GM20431 (cell line): ENCODE data around the gene SMG9.

Experiments used
- in situ Hi-C: fragments of 300-500 bp; cut with MseI, MboI; formaldehyde crosslinking; loops from one replicate; pipeline ENCODE4 v1.15.0; 2020; ENCODE audit warnings: low sequenced_read_pairs; ENCODE audit not compliant: unreplicated experiment

Gene SMG9

DNA sequence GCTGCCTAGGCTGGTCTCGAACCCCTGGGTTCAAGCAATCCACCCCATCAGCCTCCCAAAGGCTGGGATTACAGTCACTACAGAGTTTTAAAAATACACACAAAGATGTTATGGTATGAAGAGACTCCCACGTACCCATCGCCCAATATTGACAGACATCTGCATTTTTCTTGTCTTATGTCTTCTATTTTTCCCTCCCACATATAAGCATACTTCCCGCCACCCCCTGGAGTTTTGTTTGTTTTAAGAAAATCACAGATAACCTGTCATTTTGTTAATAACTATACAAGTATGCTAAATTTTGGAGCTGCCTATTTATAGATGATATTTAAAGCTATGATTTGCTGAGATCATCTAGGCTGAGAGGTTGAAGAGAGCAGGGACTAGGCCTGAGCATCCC lies 6.2 kb upstream of the SMG9 start:
- in situ Hi-C loops: no loop called here

DNA sequence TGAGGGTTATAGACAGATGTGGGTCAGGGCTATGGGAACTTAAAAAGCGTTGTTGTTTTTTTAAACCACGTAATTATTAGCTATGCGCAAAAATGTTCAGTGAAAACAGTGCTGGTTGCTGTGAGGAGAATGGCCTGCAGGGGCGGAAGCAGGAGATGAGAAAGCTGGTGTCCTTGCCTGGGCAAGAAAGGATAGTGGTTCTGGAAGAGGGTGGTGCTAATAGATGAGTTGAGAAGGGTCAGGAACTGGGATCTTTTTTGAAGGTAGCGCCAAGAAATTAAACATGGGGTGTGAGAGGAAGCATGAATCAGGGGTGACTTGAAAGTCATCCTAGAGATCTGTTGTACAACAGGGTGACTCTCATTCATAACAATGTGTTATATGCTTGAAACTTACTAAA lies 4.8 kb upstream of the SMG9 start:
- in situ Hi-C loops: no loop called here

GRCh38 chr19:43755256-43755801 lies 567 bp upstream of the SMG9 start:
- in situ Hi-C loops: no loop called here

DNA sequence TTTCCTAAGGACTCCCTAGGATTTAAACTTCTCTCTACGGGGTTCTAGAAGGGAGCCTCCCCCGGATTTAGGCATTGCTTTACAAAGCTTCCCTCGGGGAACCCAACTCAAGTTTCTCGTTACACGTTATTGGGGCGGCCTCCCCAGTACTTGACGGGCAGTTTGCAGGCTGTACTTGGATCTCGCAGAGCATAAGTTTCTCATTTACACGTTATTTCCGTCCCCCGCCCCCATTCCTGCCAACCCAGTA lies 584 bp downstream of the SMG9 start:
- in situ Hi-C loops: no loop called here

DNA sequence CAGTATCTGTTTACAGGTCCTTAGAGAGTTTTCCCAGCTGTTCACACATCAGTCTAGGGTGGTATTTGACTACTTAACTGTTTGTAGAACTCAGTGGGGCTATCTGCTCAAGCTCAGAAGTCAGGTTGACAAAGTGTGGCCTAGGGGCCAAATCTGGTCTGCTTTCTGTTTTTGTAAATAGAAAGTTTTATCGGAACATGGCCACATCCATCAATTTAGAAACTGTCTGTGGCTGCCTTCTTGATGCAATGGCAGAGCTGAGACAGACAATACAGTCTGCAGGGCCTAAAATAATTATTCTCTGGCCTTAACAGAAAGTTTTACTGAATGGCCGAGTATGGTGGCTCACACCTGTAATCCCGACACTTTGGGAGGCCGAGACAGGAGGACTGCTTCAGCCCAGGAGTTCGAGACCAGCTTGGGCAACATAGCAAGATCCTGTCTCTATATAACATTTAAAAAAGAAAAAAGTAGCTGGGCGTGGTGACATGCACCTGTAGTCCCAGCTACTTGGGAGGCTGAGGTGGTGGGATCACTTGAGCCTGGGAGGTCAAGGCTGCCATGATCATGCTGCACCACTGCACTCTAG lies 2.4 kb downstream of the SMG9 start:
- in situ Hi-C loops: no loop called here

GRCh38 chr19:43751466-43752220 lies 3.1 kb downstream of the SMG9 start:
- in situ Hi-C loops: no loop called here

- in situ Hi-C loops: loop anchor here (5.0 kb wide), 1 partner anchor 32 kb away; the partner anchor contains the start of gene KCNN4
These were observed 4.9 kb downstream of the SMG9 start for GRCh38 chr19:43749898-43750297.

- in situ Hi-C loops: loop anchor here (5.0 kb wide), 1 partner anchor 33 kb away; the partner anchor contains the start of gene KCNN4
These were observed 5.6 kb downstream of the SMG9 start for GRCh38 chr19:43749152-43749551.

- in situ Hi-C loops: loop anchor here (5.0 kb wide), 1 partner anchor 34 kb away; the partner anchor contains the start of gene KCNN4
These were observed 6.1 kb downstream of the SMG9 start for GRCh38 chr19:43748685-43749084.

- in situ Hi-C loops: loop anchor here (5.0 kb wide), 1 partner anchor 34 kb away; the partner anchor contains the start of gene KCNN4
These were observed 6.6 kb downstream of the SMG9 start for GRCh38 chr19:43748205-43748594.

- in situ Hi-C loops: loop anchor here (5.0 kb wide), 1 partner anchor 35 kb away; the partner anchor contains the start of gene KCNN4
These were observed 7.1 kb downstream of the SMG9 start for GRCh38 chr19:43747557-43748204.

GRCh38 chr19:43743059-43743458 lies 11.7 kb downstream of the SMG9 start:
- in situ Hi-C loops: no loop called here

GRCh38 chr19:43741075-43741825 lies 13.5 kb downstream of the SMG9 start:
- in situ Hi-C loops: no loop called here

GRCh38 chr19:43739439-43740235 lies 15.1 kb downstream of the SMG9 start:
- in situ Hi-C loops: no loop called here

DNA sequence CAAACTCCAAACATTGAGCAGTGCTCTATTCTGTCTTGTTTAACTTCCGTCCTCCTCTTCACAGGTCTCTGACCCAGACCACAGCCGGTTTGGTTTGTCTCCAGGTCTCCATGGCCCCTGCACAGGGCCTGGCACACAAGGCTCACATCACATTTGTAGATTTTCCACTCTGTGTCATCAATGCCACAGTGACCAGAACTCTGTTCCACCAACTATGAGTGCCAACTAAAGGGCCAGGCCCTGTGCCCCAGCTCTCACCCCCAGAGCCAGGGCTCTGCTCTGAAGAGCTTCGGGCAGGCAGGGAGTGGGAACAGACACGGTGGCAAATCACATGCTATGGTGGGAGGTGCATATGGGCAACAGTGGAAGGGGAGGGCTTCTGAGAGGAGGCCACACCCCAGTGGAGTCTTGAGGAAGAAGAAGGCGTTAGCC lies 16.0 kb downstream of the SMG9 start:
- in situ Hi-C loops: no loop called here

DNA sequence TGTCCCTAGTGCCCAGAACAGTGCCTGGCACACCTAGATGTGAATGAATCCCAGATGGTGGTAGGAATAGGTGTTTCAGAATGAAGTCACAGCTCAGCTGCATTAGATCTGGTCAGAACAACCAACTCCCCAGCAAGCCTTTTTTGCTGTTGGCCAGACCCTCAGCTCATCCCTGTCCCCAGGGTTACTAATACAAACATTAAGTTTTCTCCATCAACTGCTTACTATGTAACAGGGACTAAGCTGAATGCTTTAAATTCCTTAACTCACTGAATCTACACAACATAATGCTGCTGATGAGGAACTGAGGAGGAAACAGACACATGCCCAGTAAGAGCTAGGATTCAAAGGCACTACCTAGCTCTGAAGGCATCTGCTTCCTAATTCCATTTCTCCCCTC lies 18.8 kb downstream of the SMG9 start:
- in situ Hi-C loops: no loop called here

- in situ Hi-C loops: no loop called here
These were observed 19.7 kb downstream of the SMG9 start for GRCh38 chr19:43735013-43735412.

DNA sequence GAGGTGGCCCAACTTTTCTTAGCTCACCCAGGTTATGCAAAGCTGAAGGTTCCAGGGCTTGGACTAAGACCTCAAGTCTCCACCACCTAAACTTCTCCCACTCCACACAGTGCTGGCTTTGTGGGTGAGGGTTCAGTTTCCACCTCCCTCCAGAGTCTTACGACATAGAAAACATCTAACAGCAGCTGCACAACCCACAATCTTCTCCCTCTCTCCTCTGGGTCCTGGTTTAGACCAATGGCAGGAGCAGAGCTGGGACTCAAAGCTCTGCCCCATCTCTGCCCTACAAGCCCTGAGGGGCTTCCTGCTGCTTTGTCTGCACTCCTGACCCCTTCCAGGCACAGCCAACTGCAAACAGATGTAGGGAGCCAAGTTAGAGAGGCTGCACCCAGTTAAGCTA lies 22.9 kb downstream of the SMG9 start:
- in situ Hi-C loops: no loop called here

GRCh38 chr19:43731346-43731745 lies 23.4 kb downstream of the SMG9 start:
- in situ Hi-C loops: no loop called here

GRCh38 chr19:43729919-43730318 lies 24.8 kb downstream of the SMG9 start:
- in situ Hi-C loops: no loop called here
